Measurements from ENCODE around the gene GJB2.

GJB2 gene

GRCh38 chr13:20206065-20206697, 13.4 kb upstream of the GJB2 start:
- Mint-ChIP-seq H3K9me3 (peaks cover 2% of the 10 kb centered on the region), H3K36me3 (no peaks in the 10 kb centered on the region), H3K27me3 (peaks cover 60% of the 10 kb centered on the region), H3K4me3 (no peak overlapping the region), H3K27ac (no peak overlapping the region), H3K4me1 (peaks cover 2% of the 10 kb centered on the region)
- no peak for DNase-seq
- CTCF ChIA-PET: no interaction called here

- H3K27ac Mint-ChIP-seq: no peak overlapping the region
- no peak for DNase-seq
- H3K4me3 Mint-ChIP-seq: no peak overlapping the region
- H3K4me1 Mint-ChIP-seq: peaks cover 18% of the 10 kb centered on the region
- H3K27me3 Mint-ChIP-seq: peaks cover 70% of the 10 kb centered on the region
- CTCF ChIA-PET: interaction anchor here (0.6 to 1.3 kb wide), 3 partner anchors 13 to 129 kb away, joined by 3 to 4 read pairs (median 3); no protein-coding TSS in a partner anchor
- no peaks in the 10 kb centered on the region for H3K36me3 Mint-ChIP-seq
- peaks cover 2% of the 10 kb centered on the region for H3K9me3 Mint-ChIP-seq
Measured at GRCh38 chr13:20198781-20199180, 6.0 kb upstream of the GJB2 start.

GRCh38 chr13:20197361-20197834, 4.7 kb upstream of the GJB2 start:
- CTCF ChIA-PET: interaction anchor here (0.7 to 2.1 kb wide), 15 partner anchors 10 to 727 kb away, joined by 3 to 22 read pairs (median 4); partner anchors contain the start of gene IL17D
- Mint-ChIP-seq H3K4me3 (no peak overlapping the region), H3K36me3 (no peaks in the 10 kb centered on the region), H3K9me3 (peaks cover 2% of the 10 kb centered on the region), H3K27me3 (peaks cover 68% of the 10 kb centered on the region), H3K4me1 (peaks cover 24% of the 10 kb centered on the region), H3K27ac (no peak overlapping the region)
- peak; percentile 32 for DNase-seq

GRCh38 chr13:20195801-20196200, 3.1 kb upstream of the GJB2 start:
- CTCF ChIA-PET: interaction anchor here (1.3 kb wide), 2 partner anchors 11 to 111 kb away, joined by 3 read pairs; no protein-coding TSS in a partner anchor
- no peak for DNase-seq
- Mint-ChIP-seq H3K27me3 (peaks cover 77% of the 10 kb centered on the region), H3K4me3 (no peak overlapping the region), H3K9me3 (no peaks in the 10 kb centered on the region), H3K4me1 (peaks cover 28% of the 10 kb centered on the region), H3K27ac (no peak overlapping the region), H3K36me3 (no peaks in the 10 kb centered on the region)

- H3K9me3 Mint-ChIP-seq: no peaks in the 10 kb centered on the region
- CTCF ChIA-PET: interaction anchor here (0.6 kb wide), 1 partner anchor 711 kb away, joined by 3 read pairs; no protein-coding TSS in a partner anchor
- peaks cover 28% of the 10 kb centered on the region for H3K4me1 Mint-ChIP-seq
- peaks cover 85% of the 10 kb centered on the region for H3K27me3 Mint-ChIP-seq
- no peak overlapping the region for H3K27ac Mint-ChIP-seq
- DNase-seq: peak; percentile 28
- no peaks in the 10 kb centered on the region for H3K36me3 Mint-ChIP-seq
- peak overlapping the region; percentile 68 for H3K4me3 Mint-ChIP-seq
Measured at GRCh38 chr13:20193907-20194631, 1.3 kb upstream of the GJB2 start.

GRCh38 chr13:20193162-20193906, 596 bp upstream of the GJB2 start:
- Mint-ChIP-seq H3K4me3 (peak overlapping the region; percentile 68), H3K36me3 (no peaks in the 10 kb centered on the region), H3K27me3 (peaks cover 88% of the 10 kb centered on the region), H3K4me1 (peaks cover 28% of the 10 kb centered on the region), H3K9me3 (no peaks in the 10 kb centered on the region), H3K27ac (no peak overlapping the region)
- CTCF ChIA-PET: no interaction called here
- DNase-seq: peak; percentile 32

GRCh38 chr13:20192158-20192835, 441 bp downstream of the GJB2 start:
- Mint-ChIP-seq H3K27ac (no peak overlapping the region), H3K9me3 (no peaks in the 10 kb centered on the region), H3K27me3 (peaks cover 82% of the 10 kb centered on the region), H3K36me3 (no peaks in the 10 kb centered on the region), H3K4me1 (peaks cover 26% of the 10 kb centered on the region), H3K4me3 (peak overlapping the region; percentile 64)
- CTCF ChIA-PET: interaction anchor here (1.9 kb wide), 1 partner anchor 10 kb away, joined by 5 read pairs; no protein-coding TSS in a partner anchor
- DNase-seq: peak; percentile 24

GRCh38 chr13:20191311-20192157, 1.2 kb downstream of the GJB2 start:
- peaks cover 80% of the 10 kb centered on the region for H3K27me3 Mint-ChIP-seq
- H3K4me1 Mint-ChIP-seq: peaks cover 21% of the 10 kb centered on the region
- no peak for DNase-seq
- CTCF ChIA-PET: interaction anchor here (0.9 to 1.9 kb wide), 2 partner anchors 9 to 635 kb away, joined by 3 to 5 read pairs; no protein-coding TSS in a partner anchor
- peak overlapping the region; percentile 64 for H3K4me3 Mint-ChIP-seq
- H3K9me3 Mint-ChIP-seq: no peaks in the 10 kb centered on the region
- H3K27ac Mint-ChIP-seq: no peak overlapping the region
- no peaks in the 10 kb centered on the region for H3K36me3 Mint-ChIP-seq

- Mint-ChIP-seq H3K27ac (no peak overlapping the region), H3K4me3 (no peak overlapping the region)
- no peak for DNase-seq
Measured at GRCh38 chr13:20190481-20191310, 2.0 kb downstream of the GJB2 start.

GRCh38 chr13:20190076-20190475, 2.7 kb downstream of the GJB2 start:
- Mint-ChIP-seq H3K27ac (no peak overlapping the region), H3K36me3 (no peaks in the 10 kb centered on the region), H3K4me3 (no peak overlapping the region), H3K4me1 (peaks cover 21% of the 10 kb centered on the region), H3K27me3 (peaks cover 69% of the 10 kb centered on the region), H3K9me3 (no peaks in the 10 kb centered on the region)
- no peak for DNase-seq
- CTCF ChIA-PET: no interaction called here

More at GRCh38 chr13:20190481-20191310, 2.0 kb downstream of the GJB2 start:
- Mint-ChIP-seq H3K4me1 (peaks cover 21% of the 10 kb centered on the region), H3K9me3 (no peaks in the 10 kb centered on the region), H3K27me3 (peaks cover 75% of the 10 kb centered on the region), H3K36me3 (no peaks in the 10 kb centered on the region)
- CTCF ChIA-PET: interaction anchor here (0.9 to 1.9 kb wide), 2 partner anchors 8 to 636 kb away, joined by 3 to 5 read pairs; no protein-coding TSS in a partner anchor

- Mint-ChIP-seq H3K4me3 (no peak overlapping the region), H3K9me3 (no peaks in the 10 kb centered on the region), H3K27me3 (peaks cover 68% of the 10 kb centered on the region), H3K4me1 (peaks cover 11% of the 10 kb centered on the region), H3K36me3 (no peaks in the 10 kb centered on the region), H3K27ac (no peak overlapping the region)
- CTCF ChIA-PET: no interaction called here
- DNase-seq: peak; percentile 38
Measured at GRCh38 chr13:20188667-20189553, 3.8 kb downstream of the GJB2 start.
